GM13976 (cell line): ENCODE data around the gene DDX10.

Source experiments
- DNase-seq: peaks from one replicate; pipeline ENCODE4 v3.0.0; 2012; ENCODE audit warnings: low spot score
- CTCF ChIP-seq: IDR thresholded peaks from 2 replicates; pipeline ENCODE4 v1.5.1; 2012; ENCODE audit warnings: borderline replicate concordance, mild to moderate bottlenecking; ENCODE audit not compliant: insufficient read depth; ENCODE audit errors: extremely low read depth, missing control alignments, control extremely low read depth
- in situ Hi-C: fragments of 300-500 bp; cut with MboI; formaldehyde crosslinking; loops from one replicate; pipeline ENCODE4 v1.12.0; 2022; ENCODE audit warnings: low sequenced_read_pairs, mixed read lengths, inconsistent platforms; ENCODE audit not compliant: unreplicated experiment

Gene DDX10

GRCh38 chr11:108985236-108985944, 320.5 kb downstream of the DDX10 start:
- no peak for DNase-seq
- TF ChIP-seq CTCF: no peak
- in situ Hi-C loops: no loop called here

GRCh38 chr11:108985945-108986279, 321.0 kb downstream of the DDX10 start:
- no peak for DNase-seq
- in situ Hi-C loops: no loop called here
- TF ChIP-seq CTCF: no peak
